ENCODE data around the gene ZFP36L2.

- TF ChIP-seq MAX (CRISPR knock-in tag; IDR thresholded peaks at IDR 0.05) (no peak), JUND (IDR thresholded peaks at IDR 0.05; ENCODE audit: borderline replicate concordance, low read depth, low read length) (no peak), JUND (tag; IDR thresholded peaks at IDR 0.05; ENCODE audit: borderline replicate concordance, low read depth, low read length) (no peak), ZNF121 (CRISPR knock-in tag; conservative IDR thresholded peaks at IDR 0.05) (no peak), SMC3 (conservative IDR thresholded peaks at IDR 0.05; ENCODE audit: insufficient read depth, low read depth, low read length) (no peak), POLR2A (conservative IDR thresholded peaks at IDR 0.05) (no peak), ATF1 (CRISPR knock-in tag; IDR thresholded peaks at IDR 0.05) (no peak), ATF1 (tag; IDR thresholded peaks at IDR 0.05) (no peak), CTCF (IDR thresholded peaks at IDR 0.05 in 2 of 3, conservative IDR thresholded peaks at IDR 0.05 in 1 of 3; ENCODE audit: insufficient read depth in 2 of 3, low read depth in 1 of 3, low read length in 3 of 3) (no peak), ETV6 (IDR thresholded peaks at IDR 0.05; ENCODE audit: borderline replicate concordance in 1 of 2, low read depth in 2 of 2, low read length in 1 of 2) (no peak), ETV6 (CRISPR knock-in tag; IDR thresholded peaks at IDR 0.05; ENCODE audit: borderline replicate concordance) (no peak), MYC (IDR thresholded peaks at IDR 0.05; ENCODE audit: low read depth, low read length) (no peak), MYC (CRISPR knock-in tag; IDR thresholded peaks at IDR 0.05; ENCODE audit: borderline replicate concordance, low read depth) (no peak), LEF1 (IDR thresholded peaks at IDR 0.05) (no peak), ZNF655 (CRISPR knock-in tag; IDR thresholded peaks at IDR 0.05) (no peak)
Measured at GRCh38 chr2:43223521-43224001, 2.8 kb downstream of the ZFP36L2 start.

Measured in K562 (cell line).